Measurements from ENCODE around the gene BABAM2. TPM values are rescaled to one million over a fixed set of nuclear protein-coding genes. Genes with fewer than 3 reads are reported as not detected.

The BABAM2 gene
- total RNA-seq, 3 donors from 2014 or later (not counting 1 experiment from before 2014, with no cell fraction given) = 54.6 to 66.1 (median 59.5) TPM

DNA sequence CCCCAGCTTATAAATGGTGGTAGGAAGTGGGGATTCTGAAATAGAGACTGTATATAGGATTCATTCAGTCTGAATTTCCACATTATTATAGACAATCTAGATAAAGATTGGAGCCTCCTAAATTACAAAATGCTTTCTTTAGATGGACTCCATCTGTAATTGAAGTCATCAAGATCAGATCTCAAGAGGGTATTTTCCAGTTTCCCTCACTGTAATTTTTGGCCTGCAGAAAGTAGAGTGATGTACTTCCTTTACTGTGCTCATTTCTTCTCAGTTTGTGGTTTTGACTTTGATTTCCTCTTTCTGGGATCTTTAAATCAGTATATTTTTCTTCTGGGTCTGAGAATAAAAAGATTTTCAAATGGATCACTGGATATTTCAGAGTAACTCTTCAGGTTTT lies 7.2 kb downstream of the BABAM2 start:
- Mint-ChIP-seq H3K4me1 (peaks cover 19 to 21% of the 10 kb centered on the region in 2 donors), H3K4me3 (no peak overlapping the region), H3K9me3 (no peaks in the 10 kb centered on the region), H3K27me3 (ENCODE audit: low read depth in 2 of 2) (no peaks in the 10 kb centered on the region), H3K27ac (peak overlapping the region; percentile 2 to 72), H3K36me3 (no peaks in the 10 kb centered on the region)
- no peaks in the 10 kb centered on the region for H3K9me3 ChIP-seq (ENCODE audit: control insufficient read depth, insufficient read depth, low read length)
- no peaks in the 10 kb centered on the region for H3K27me3 ChIP-seq (ENCODE audit: control insufficient read depth, insufficient read depth, low read length)
- intact Hi-C loops (cut with micrococcal nuclease) = no loop called here
- peak overlapping the region; percentile 35 for H3K27ac ChIP-seq (ENCODE audit: low read length)
- peaks cover 26% of the 10 kb centered on the region for H3K36me3 ChIP-seq (ENCODE audit: control insufficient read depth, insufficient read depth, low read length)
- H3K4me3 ChIP-seq (ENCODE audit: low read length) = no peak overlapping the region
- TF ChIP-seq, protein P1, sequence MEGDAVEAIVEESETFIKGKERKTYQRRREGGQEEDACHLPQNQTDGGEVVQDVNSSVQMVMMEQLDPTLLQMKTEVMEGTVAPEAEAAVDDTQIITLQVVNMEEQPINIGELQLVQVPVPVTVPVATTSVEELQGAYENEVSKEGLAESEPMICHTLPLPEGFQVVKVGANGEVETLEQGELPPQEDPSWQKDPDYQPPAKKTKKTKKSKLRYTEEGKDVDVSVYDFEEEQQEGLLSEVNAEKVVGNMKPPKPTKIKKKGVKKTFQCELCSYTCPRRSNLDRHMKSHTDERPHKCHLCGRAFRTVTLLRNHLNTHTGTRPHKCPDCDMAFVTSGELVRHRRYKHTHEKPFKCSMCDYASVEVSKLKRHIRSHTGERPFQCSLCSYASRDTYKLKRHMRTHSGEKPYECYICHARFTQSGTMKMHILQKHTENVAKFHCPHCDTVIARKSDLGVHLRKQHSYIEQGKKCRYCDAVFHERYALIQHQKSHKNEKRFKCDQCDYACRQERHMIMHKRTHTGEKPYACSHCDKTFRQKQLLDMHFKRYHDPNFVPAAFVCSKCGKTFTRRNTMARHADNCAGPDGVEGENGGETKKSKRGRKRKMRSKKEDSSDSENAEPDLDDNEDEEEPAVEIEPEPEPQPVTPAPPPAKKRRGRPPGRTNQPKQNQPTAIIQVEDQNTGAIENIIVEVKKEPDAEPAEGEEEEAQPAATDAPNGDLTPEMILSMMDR (IDR thresholded peaks at IDR 0.05) = no peak
- DNase-seq (peak in 1 of 2 donors; percentile 47), ATAC-seq (no peak)
- no peaks in the 10 kb centered on the region for H3K4me1 ChIP-seq (ENCODE audit: control insufficient read depth, insufficient read depth, low read length)

DNA sequence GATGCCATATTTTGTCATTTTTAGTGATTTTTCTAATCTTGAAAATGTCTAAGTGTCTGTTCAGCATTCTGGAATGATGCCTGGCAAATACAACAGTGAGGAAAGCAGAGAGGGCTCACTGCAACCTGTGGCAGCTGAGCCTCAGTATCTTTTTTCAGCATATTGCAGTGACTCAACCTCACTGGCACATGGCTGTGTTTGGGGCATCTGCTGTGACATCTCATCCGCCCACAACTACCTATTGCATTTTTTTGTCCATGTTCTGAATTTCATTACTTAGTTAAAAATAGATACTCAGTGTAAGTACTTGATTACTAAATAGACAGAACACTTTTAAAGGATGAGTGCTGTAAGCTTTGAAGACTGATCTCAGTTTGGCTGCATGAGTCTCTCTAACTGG lies 10.7 kb downstream of the BABAM2 start:
- Mint-ChIP-seq H3K4me1 (peaks cover 24 to 27% of the 10 kb centered on the region in 2 donors), H3K9me3 (no peaks in the 10 kb centered on the region), H3K27ac (no peak overlapping the region), H3K27me3 (ENCODE audit: low read depth in 2 of 2) (no peaks in the 10 kb centered on the region), H3K4me3 (no peak overlapping the region), H3K36me3 (no peaks in the 10 kb centered on the region)
- Histone ChIP-seq H3K4me1 (ENCODE audit: control insufficient read depth, insufficient read depth, low read length) (no peaks in the 10 kb centered on the region), H3K36me3 (ENCODE audit: control insufficient read depth, insufficient read depth, low read length) (peaks cover 23% of the 10 kb centered on the region), H3K27me3 (ENCODE audit: control insufficient read depth, insufficient read depth, low read length) (no peaks in the 10 kb centered on the region), H3K9me3 (ENCODE audit: control insufficient read depth, insufficient read depth, low read length) (no peaks in the 10 kb centered on the region), H3K4me3 (ENCODE audit: low read length) (no peak overlapping the region), H3K27ac (ENCODE audit: low read length) (no peak overlapping the region)
- no peak for DNase-seq
- TF ChIP-seq, protein P1 (IDR thresholded peaks at IDR 0.05) = no peak
- no peak for ATAC-seq
- WGBS (ENCODE audit: insufficient coverage) = no CpG with 5 or more reads among the region's 1 CpG
- intact Hi-C loops (cut with micrococcal nuclease) = no loop called here

DNA sequence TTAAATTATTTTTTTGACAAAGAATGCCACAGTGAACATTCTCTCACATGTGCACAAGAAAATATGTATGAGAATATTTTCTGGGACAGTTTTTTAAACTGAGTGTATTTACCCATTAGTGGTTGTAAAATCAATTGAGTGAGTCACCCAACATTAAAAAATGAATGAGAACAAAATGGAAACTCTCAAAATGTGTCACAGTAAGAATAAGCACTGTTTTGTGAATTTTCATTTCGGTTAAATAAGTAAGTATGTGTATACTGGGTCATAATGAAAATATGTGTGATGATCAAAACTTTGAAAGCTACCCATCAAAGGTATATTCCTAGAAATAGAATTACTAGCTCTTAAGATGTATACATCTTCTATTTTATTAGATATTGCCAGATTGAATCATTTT lies 11.6 kb downstream of the BABAM2 start:
- Histone ChIP-seq H3K4me3 (ENCODE audit: low read length) (no peak overlapping the region), H3K9me3 (ENCODE audit: control insufficient read depth, insufficient read depth, low read length) (no peaks in the 10 kb centered on the region), H3K27me3 (ENCODE audit: control insufficient read depth, insufficient read depth, low read length) (no peaks in the 10 kb centered on the region), H3K27ac (ENCODE audit: low read length) (no peak overlapping the region), H3K36me3 (ENCODE audit: control insufficient read depth, insufficient read depth, low read length) (peaks cover 18% of the 10 kb centered on the region), H3K4me1 (ENCODE audit: control insufficient read depth, insufficient read depth, low read length) (no peaks in the 10 kb centered on the region)
- Mint-ChIP-seq H3K27me3 (ENCODE audit: low read depth in 2 of 2) (no peaks in the 10 kb centered on the region), H3K4me3 (no peak overlapping the region), H3K36me3 (no peaks in the 10 kb centered on the region), H3K9me3 (no peaks in the 10 kb centered on the region), H3K4me1 (peaks cover 24 to 32% of the 10 kb centered on the region in 2 donors), H3K27ac (no peak overlapping the region)
- TF ChIP-seq, protein P1 (IDR thresholded peaks at IDR 0.05) = no peak
- 60% methylated on average over 1 of the region's 1 CpG for WGBS (ENCODE audit: insufficient coverage)
- DNase-seq (no peak), ATAC-seq (no peak)
- intact Hi-C loops (cut with micrococcal nuclease) = no loop called here

DNA sequence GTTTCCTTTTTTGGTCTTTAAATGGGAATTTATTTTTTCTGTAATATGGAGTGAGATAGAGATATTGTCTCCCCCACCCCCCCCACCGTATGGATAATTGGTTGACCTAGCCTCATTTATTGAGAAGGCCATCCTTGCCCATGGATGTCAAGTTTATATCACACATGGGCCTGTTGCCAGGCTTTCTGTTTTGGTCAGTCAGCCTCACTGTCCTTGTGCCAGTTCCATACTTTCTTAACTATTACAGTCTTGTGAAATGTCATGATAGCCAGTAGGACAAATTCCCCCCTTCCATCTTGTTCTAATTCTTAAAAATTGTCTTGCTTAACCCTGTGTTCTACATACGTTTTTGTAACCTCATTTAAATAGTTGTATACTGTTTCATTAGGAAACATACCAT lies 12.5 kb downstream of the BABAM2 start:
- no peaks in the 10 kb centered on the region for H3K4me1 ChIP-seq (ENCODE audit: control insufficient read depth, insufficient read depth, low read length)
- no peaks in the 10 kb centered on the region for H3K36me3 Mint-ChIP-seq
- peaks cover 15 to 30% of the 10 kb centered on the region in 2 donors for H3K4me1 Mint-ChIP-seq
- no peak overlapping the region for H3K27ac ChIP-seq (ENCODE audit: low read length)
- H3K27ac Mint-ChIP-seq = peak overlapping the region in 1 of 2 donors; percentile 63
- no peaks in the 10 kb centered on the region for H3K27me3 ChIP-seq (ENCODE audit: control insufficient read depth, insufficient read depth, low read length)
- TF ChIP-seq, protein P1 (IDR thresholded peaks at IDR 0.05) = no peak
- H3K4me3 Mint-ChIP-seq = no peak overlapping the region
- H3K36me3 ChIP-seq (ENCODE audit: control insufficient read depth, insufficient read depth, low read length) = peaks cover 15% of the 10 kb centered on the region
- 100% methylated on average over 1 of the region's 2 CpGs for WGBS (ENCODE audit: insufficient coverage)
- no peaks in the 10 kb centered on the region for H3K9me3 Mint-ChIP-seq
- no peak for DNase-seq
- H3K9me3 ChIP-seq (ENCODE audit: control insufficient read depth, insufficient read depth, low read length) = no peaks in the 10 kb centered on the region
- ATAC-seq = no peak
- H3K4me3 ChIP-seq (ENCODE audit: low read length) = no peak overlapping the region
- intact Hi-C loops (cut with micrococcal nuclease) = no loop called here
- H3K27me3 Mint-ChIP-seq (ENCODE audit: low read depth in 2 of 2) = no peaks in the 10 kb centered on the region
